ENCODE data around the gene CCNF. TPM values are rescaled to one million over a fixed set of nuclear protein-coding genes. Genes with fewer than 3 reads are reported as not detected.

Gene CCNF
- total and polyA plus RNA-seq, 9 of the 15 experiments (the other 6 are each of a cell fraction or from before 2014, with no cell fraction given), result 4.1 to 70.1 (median 29.5) TPM

- BruUV-seq (replicated peaks), result no TSS peak
- DNase-seq (ENCODE audit: extremely low read depth in 1 of 4, low spot score in 3 of 4), result peak; percentile 65 to 85 (median 67)
- Histone ChIP-seq H3K9me3 (replicated peaks; ENCODE audit: control insufficient read depth, insufficient read depth, low read depth, low read length) (no peaks in the 10 kb centered on the region), H3K27ac (ENCODE audit: extremely low read depth, low read depth, low read length) (peak overlapping the region; percentile 68), H2AFZ (ENCODE audit: low read depth, low read length) (peak overlapping the region; percentile 34; the same call in 1 of the 2 replicates), H3K4me3 (no peak overlapping the region), H3K27me3 (ENCODE audit: control insufficient read depth in 2 of 2, insufficient read depth in 2 of 2, low read length in 2 of 2) (no peaks in the 10 kb centered on the region), H3K9me1 (ENCODE audit: control insufficient read depth, insufficient read depth, low read length) (no peaks in the 10 kb centered on the region), H3K79me2 (ENCODE audit: control insufficient read depth, insufficient read depth, low read length) (peaks cover 89% of the 10 kb centered on the region), H3K4me1 (replicated peaks in 1 of 2; ENCODE audit: control insufficient read depth in 2 of 2, insufficient read depth in 2 of 2, low read length in 2 of 2) (peaks cover 33 to 88% of the 10 kb centered on the region in 2 experiments), H3K9ac (ENCODE audit: insufficient read depth in 1 of 2, low read depth in 2 of 2, low read length in 2 of 2) (peak overlapping the region; percentile 40 to 89), H3K4me2 (ENCODE audit: insufficient read depth, low read length) (peak overlapping the region; percentile 70), H3K36me3 (ENCODE audit: control insufficient read depth, insufficient read depth, low read length) (peaks cover 49% of the 10 kb centered on the region; the same call in 2 of the 3 replicates), H4K20me1 (replicated peaks; ENCODE audit: control insufficient read depth, insufficient read depth, low read length) (peaks cover 5% of the 10 kb centered on the region; the same call in 1 of the 2 replicates)
- peak; percentile 89 for FAIRE-seq
- ATAC-seq, result peak; percentile 84
- 20% methylated on average over 13 of the region's 13 CpGs for WGBS (ENCODE audit: insufficient coverage, low coverage, missing lambda C conversion rate)
- POLR2A ChIA-PET, result interaction anchor here (0.6 to 1.6 kb wide), 7 partner anchors 9 to 520 kb away, joined by 3 to 7 read pairs (median 3); partner anchors contain the start of gene RPS2
- CTCF ChIA-PET (ENCODE audit: low intra/inter-chr PET ratio), result no interaction called here
- intact Hi-C loops (cut with micrococcal nuclease) (no loop called here), in situ Hi-C loops (cut with MboI) (no loop called here)
- TF ChIP-seq NFE2 (IDR thresholded peaks at IDR 0.05; ENCODE audit: low read depth) (no peak), ETV1 (tag; conservative IDR thresholded peaks at IDR 0.05; ENCODE audit: low read depth) (peak; percentile 81), EP300 (IDR thresholded peaks at IDR 0.05; ENCODE audit: low read length) (peak; percentile 49), ELF1 (tag; IDR thresholded peaks at IDR 0.05) (peak; percentile 34; the same call in 1 of the 2 replicates), PKNOX1 (IDR thresholded peaks at IDR 0.05) (peak; percentile 64), VEZF1 (CRISPR knock-in tag; IDR thresholded peaks at IDR 0.05) (peak; percentile 54), NRF1 (conservative IDR thresholded peaks at IDR 0.05 in 1 of 2, IDR thresholded peaks at IDR 0.05 in 1 of 2) (peak; percentile 55 to 61; a peak in 3 of 4 replicates), NR2C1 (IDR thresholded peaks at IDR 0.05) (peak; percentile 91), NR2C1 (tag; IDR thresholded peaks at IDR 0.05) (peak; percentile 95), NR2C2 (CRISPR knock-in tag; IDR thresholded peaks at IDR 0.05) (peak; percentile 74), NR2C2 (tag; IDR thresholded peaks at IDR 0.05) (peak; percentile 93), HDAC1 (IDR thresholded peaks at IDR 0.05) (peak in 1 of 2 experiments; percentile 21; a peak in 2 of 4 replicates), MEIS2 (IDR thresholded peaks at IDR 0.05; ENCODE audit: partially characterized antibody) (peak; percentile 89), RCOR1 (IDR thresholded peaks at IDR 0.05; ENCODE audit: borderline replicate concordance in 1 of 2, low read depth in 2 of 2, low read length in 2 of 2) (peak in 1 of 2 experiments; percentile 46; a peak in 1 of 4 replicates), GABPA (tag; conservative IDR thresholded peaks at IDR 0.05; ENCODE audit: low read depth) (peak; percentile 62), HDAC2 (IDR thresholded peaks at IDR 0.05) (peak; percentile 54; the same call in 1 of the 2 replicates), PBX2 (CRISPR knock-in tag; IDR thresholded peaks at IDR 0.05; ENCODE audit: low read depth) (no peak), PBX2 (tag; conservative IDR thresholded peaks at IDR 0.05; ENCODE audit: low read depth) (peak; percentile 66), TRIM24 (IDR thresholded peaks at IDR 0.05) (0 out of 4 replicates have a peak, but pooled peaks of 1 of the 2 experiments have one; percentile 16)
Measured at GRCh38 chr16:2484898-2485508, 55.8 kb downstream of the CCNF start.

Measured in K562 (cell line).